ENCODE data around the gene RAPGEF1.

DNA sequence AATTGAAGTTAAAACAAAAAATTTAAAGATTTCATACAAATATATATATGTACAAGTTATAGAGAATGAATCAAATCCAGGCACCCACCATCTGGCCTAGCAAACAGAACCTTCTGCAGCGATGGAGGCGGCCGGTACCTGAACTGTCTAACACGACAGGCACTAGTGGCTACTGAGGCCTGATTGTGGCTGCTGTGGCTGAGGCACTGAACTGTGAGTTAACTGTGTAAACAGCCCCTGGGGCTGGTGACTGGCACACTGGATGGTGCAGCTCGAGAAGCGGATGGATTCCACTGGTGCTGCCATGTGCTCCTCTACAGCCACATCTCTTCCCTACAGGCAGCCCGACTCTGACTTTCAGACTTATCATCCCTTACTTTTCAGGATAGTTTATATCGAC, 82.4 kb downstream of the RAPGEF1 start:
- no peak for TF ChIP-seq EZH2 (IDR thresholded peaks at IDR 0.05; ENCODE audit: borderline replicate concordance, low read depth, low read length, severe bottlenecking)
- TF ChIP-seq, protein P1, sequence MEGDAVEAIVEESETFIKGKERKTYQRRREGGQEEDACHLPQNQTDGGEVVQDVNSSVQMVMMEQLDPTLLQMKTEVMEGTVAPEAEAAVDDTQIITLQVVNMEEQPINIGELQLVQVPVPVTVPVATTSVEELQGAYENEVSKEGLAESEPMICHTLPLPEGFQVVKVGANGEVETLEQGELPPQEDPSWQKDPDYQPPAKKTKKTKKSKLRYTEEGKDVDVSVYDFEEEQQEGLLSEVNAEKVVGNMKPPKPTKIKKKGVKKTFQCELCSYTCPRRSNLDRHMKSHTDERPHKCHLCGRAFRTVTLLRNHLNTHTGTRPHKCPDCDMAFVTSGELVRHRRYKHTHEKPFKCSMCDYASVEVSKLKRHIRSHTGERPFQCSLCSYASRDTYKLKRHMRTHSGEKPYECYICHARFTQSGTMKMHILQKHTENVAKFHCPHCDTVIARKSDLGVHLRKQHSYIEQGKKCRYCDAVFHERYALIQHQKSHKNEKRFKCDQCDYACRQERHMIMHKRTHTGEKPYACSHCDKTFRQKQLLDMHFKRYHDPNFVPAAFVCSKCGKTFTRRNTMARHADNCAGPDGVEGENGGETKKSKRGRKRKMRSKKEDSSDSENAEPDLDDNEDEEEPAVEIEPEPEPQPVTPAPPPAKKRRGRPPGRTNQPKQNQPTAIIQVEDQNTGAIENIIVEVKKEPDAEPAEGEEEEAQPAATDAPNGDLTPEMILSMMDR (IDR thresholded peaks at IDR 0.05; ENCODE audit: extremely low read depth in 1 of 2, insufficient read depth in 1 of 2, low read depth in 1 of 2, low read length in 2 of 2): no peak
- no peak for TF ChIP-seq POLR2A (IDR thresholded peaks at IDR 0.05; ENCODE audit: low read depth, low read length)
- no peak for TF ChIP-seq GATA2 (IDR thresholded peaks at IDR 0.05; ENCODE audit: insufficient read depth, insufficient read length, low read depth, low read length)
- TF ChIP-seq POLR2AphosphoS5 (IDR thresholded peaks at IDR 0.05; ENCODE audit: insufficient read depth, low read depth, low read length): no peak
